ENCODE data around the gene SULT1B1.

DNA sequence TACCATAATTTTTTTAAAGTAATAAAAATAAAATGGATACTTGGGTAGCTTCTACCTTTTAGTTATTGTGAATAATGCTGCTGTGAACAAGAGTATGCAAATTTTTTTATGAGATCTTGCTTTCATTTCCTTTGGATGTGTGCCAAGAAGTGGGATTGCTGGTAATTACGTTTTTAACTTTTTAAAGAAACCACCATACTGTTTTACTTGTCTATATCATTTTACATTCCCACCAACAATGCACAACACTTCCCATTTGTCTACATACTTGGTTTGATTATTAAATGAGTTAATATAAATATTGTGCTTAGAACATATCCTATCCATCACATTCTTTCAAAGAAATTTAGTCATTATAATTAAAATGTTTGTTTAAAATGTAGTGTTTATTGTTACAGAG is 3.9 kb upstream of the SULT1B1 start:
- TF ChIP-seq, protein P1, sequence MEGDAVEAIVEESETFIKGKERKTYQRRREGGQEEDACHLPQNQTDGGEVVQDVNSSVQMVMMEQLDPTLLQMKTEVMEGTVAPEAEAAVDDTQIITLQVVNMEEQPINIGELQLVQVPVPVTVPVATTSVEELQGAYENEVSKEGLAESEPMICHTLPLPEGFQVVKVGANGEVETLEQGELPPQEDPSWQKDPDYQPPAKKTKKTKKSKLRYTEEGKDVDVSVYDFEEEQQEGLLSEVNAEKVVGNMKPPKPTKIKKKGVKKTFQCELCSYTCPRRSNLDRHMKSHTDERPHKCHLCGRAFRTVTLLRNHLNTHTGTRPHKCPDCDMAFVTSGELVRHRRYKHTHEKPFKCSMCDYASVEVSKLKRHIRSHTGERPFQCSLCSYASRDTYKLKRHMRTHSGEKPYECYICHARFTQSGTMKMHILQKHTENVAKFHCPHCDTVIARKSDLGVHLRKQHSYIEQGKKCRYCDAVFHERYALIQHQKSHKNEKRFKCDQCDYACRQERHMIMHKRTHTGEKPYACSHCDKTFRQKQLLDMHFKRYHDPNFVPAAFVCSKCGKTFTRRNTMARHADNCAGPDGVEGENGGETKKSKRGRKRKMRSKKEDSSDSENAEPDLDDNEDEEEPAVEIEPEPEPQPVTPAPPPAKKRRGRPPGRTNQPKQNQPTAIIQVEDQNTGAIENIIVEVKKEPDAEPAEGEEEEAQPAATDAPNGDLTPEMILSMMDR (IDR thresholded peaks at IDR 0.05): no peak
- no peak for TF ChIP-seq POLR2A (IDR thresholded peaks at IDR 0.05)

Measured in uterus (tissue), 2 donors.